Activated T-cell treated with anti-CD3 and anti-CD28 coated beads for 4 hours (primary cell): Measurements from ENCODE around the gene ANP32A.
A peak's percentile ranks its signal among the peaks of the same experiment; 100 is the strongest.

Experiments used
- DNase-seq: peaks from one replicate; pipeline ENCODE4 v3.0.0-alpha.2; 2020

ANP32A gene

DNA sequence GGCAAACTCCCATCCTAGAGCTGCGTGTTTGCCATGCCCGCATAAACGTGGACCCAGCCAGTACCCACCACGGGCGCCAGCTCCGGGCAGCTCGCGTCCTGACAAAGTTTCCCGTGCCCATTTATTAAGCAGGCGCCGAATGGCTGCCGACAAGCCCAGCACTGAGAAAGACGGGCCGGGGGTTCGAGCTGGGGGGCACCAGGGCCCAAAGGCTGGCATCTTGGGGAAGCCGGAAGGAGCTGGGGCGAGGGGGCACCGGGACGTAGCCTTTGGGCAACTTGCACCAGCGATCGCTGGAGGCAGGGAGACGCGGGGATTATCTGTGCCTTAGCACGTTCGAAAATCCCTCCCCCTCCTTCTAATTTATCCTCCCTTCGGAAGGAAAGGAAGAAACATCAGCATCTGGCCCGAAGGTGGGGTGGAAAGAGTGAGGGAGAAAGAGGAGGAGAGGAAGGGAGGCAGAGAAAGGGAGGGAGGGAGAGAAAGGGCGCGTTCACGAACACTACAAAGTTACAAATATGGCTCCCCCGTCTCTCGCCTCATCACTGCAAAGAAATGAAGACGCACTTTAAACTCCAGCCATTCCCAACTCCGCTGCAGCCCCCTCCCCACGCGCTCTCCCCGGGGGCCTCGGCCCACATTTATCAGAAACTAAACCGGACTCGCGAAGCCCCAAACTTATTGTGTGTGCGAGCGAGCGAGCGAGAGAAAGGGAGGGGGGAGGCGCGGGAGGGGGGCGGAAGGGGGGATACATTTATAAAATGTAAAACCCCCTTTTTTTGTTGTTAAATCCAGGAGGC lies 1.0 kb downstream of the ANP32A start:
- DNase-seq = peak; percentile 33

- DNase-seq = peak; percentile 24
These were observed 1.8 kb downstream of the ANP32A start for GRCh38 chr15:68818769-68819494.

DNA sequence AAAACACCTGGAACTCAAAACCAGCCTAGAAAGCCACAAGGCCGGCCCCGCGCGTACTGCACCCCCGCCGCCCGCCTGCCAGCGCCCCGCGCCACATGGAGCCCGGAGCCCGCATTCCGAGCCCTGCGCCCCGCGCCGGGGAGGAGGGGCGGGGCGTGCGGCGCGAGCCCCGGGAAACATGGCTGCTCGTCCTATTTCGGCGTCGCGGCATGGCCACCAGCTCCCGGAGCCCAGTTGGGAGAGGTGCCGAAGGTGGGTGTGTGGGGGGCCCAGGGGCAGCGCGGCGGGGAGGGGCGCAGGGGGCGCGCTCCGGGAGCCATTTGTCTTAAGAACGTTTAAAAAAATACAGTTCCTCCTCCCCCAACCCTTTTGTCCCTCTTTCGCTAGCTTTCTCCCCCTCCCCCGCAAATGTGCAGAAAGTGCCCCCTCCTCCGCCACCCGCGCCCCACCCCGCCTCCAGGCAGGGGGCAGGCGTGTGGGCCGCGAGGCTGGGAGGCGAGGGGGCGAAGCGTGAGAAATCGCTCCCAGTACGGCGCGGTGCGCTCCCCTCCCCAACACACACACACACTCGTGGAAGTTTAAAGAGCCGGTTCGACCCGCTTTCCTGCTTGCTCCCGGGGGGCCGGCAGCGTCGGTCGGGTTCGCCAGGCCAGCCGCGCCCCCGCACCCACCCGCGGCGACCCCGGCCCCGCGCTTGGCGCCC lies 2.5 kb downstream of the ANP32A start:
- peak; percentile 70 for DNase-seq

DNA sequence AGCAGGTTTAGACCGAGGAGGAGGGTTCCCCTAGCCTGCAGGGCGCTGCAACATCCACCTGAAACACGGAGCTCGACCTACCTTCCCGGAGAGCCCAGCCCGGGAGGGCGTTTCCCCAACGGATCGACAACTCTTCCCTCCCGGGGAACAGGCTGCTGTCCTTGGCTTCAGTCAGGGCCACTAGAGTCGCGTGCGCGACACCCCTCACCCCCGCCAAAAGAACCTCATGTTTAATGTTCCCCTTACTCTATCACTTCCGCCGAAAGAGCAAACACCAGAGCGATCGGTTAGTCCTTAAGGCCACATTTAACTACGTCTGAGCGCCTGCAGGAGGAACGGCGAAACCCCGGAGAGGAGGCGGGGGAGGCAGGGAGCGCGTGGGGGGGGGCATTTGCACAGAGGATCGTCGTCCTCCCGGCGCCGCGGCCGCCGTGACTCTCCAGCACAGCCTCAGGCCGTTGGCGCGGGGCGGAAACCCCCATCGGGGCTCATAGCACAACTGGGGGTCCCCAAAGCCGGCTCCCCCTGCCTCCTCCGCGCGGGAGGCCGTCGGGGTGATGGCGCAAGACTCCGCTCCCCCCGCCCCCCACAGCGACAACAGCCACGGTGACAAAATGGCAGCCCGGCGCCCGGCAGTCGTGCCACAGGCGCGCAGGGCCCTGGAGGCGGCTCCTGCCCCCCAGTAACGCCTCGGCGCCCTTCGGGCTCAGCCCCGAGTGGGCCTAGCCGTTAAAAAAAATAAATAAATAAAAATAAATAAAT lies 3.2 kb downstream of the ANP32A start:
- peak; percentile 65 for DNase-seq

DNA sequence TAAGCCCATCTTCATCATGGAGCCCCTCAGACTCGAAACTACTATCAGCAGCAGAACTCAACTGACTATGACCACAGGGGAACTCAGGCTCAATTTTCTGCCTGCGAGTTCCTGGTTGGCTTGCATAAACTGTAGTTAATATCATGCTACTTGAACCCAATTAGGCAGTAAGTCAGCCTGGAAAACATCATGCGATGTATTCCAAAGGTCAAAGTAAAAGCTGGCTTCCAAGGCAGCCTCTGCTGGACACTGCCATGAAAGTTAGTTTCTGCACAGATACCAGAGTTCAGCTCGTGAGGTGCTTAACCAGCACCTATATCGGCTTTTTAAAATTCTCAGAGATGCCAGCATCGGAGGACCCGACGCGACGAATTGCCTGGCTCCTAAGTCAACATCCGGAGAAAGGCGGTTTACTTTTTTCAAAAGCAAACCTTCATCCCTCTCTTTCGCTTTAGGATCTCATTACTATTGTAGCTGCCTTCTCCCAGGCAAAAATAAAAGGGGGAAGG lies 3.8 kb downstream of the ANP32A start:
- DNase-seq = no peak

DNA sequence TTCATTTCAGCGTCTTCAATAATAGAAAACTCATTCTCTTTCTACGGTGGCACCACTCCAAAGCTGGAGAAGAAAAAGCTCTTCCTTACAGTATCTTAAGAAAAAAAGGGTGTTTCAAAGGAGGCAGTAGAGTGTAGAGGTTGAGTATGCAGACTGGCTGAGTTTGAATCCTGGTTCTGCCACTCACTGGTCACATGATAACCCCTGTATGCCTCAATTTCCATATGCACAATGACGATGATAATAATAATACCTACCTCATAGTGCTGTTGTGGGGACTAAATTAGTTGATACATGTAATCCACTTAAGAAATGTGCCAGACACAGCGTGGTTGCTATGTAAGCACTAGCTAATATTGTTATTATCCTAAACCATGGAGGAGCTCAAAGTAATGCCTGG lies 4.5 kb downstream of the ANP32A start:
- DNase-seq = no peak

GRCh38 chr15:68815598-68815997 lies 5.1 kb downstream of the ANP32A start:
- no peak for DNase-seq

DNA sequence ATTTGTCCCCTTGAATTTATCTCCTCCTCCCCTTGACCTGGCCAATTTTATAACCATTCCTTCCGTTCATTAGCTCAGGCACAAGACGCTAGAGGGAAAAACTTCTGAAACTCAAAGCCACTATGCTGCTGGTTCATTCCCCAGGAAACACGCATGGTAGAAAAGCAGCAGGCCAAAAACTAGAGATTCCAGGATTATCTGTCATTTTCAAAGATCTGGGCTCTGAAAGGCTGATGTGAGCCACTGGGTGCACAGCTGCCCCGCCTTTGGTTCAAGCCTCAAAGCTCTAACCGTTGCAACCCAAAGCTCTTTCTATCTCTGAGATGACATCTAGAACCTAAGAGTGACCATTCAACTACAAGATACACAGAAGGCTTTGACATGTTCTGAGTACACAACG lies 6.1 kb downstream of the ANP32A start:
- DNase-seq = no peak

DNA sequence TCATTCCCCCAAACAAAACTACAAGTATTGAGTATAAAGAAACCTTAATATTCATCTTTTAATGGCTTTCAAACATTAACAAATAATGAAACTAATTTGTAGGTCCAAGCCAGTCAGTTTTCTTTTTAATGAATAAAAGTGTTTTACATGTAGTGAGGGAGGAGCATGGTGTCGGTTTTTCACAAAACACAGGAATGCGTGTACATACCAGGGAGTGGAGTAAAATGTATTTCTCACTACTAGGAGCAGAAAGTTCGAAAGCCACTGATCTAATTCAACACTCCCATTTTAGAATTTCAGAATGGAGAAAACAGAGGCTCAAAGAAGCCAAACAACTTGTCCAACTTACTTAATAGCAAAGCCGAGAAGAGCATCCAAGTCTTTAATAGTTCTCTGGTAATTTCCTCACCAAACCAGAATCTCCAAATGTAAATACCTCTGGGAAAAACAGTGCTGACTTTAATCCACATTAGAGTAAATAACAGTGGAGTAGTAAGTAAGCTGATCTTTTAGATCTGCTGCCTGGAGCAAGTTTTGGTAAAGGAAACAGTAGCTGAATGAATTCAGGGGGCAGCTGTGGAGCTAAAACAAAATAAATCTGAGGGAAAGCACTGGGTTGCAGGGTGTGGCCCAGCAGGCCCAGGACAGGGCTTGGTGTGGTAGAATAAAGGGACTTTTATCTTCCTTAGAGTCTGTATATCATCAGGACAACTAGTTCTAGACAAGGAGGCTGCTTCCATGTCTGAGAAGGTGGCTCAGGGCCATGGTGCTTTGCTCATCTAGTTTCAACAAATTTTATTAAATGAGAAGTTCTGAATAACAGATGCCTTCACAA lies 7.9 kb downstream of the ANP32A start:
- DNase-seq = no peak

- DNase-seq = no peak
These were observed 8.6 kb downstream of the ANP32A start for GRCh38 chr15:68812069-68812468.

GRCh38 chr15:68809517-68809916 lies 11.2 kb downstream of the ANP32A start:
- no peak for DNase-seq

DNA sequence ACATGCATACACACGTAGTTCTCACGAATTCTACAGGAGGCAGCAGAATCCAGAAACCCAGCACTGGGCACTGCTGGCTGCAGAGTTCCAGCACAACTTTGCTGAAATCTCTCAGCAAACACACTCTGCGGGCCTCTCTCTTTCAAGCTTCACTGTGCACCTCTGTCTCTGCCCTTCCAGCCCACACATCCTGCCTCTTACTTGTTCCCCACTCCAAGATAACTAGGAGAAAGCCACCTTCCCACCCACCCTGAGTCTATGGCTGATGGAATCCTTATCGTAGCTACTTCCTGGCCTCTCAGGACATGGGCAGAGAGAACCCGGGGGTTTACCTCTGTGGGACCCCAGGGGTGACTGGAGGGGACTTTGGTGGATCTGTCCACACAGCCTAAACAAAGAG lies 11.9 kb downstream of the ANP32A start:
- DNase-seq = no peak

DNA sequence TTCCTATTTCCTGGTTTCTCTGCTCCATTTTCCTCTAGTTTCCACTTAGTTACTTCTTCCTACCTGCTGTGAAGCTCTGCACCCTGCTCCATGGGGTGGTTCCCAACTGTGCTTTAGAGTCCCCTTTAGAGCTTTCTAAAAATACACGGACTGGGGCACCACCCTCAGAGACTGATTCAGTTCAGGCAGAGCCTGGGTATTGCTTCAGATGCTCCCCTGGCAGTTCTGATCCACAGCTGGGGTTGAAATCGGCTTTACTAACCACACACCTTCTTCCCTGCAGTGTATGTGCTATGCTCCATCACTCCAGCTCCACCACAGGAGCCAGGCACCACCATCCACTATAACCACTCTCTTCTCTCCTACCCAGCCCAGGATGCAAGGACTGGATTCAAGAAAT lies 12.6 kb downstream of the ANP32A start:
- no peak for DNase-seq

- DNase-seq = no peak
These were observed 13.4 kb downstream of the ANP32A start for GRCh38 chr15:68807249-68807648.

DNA sequence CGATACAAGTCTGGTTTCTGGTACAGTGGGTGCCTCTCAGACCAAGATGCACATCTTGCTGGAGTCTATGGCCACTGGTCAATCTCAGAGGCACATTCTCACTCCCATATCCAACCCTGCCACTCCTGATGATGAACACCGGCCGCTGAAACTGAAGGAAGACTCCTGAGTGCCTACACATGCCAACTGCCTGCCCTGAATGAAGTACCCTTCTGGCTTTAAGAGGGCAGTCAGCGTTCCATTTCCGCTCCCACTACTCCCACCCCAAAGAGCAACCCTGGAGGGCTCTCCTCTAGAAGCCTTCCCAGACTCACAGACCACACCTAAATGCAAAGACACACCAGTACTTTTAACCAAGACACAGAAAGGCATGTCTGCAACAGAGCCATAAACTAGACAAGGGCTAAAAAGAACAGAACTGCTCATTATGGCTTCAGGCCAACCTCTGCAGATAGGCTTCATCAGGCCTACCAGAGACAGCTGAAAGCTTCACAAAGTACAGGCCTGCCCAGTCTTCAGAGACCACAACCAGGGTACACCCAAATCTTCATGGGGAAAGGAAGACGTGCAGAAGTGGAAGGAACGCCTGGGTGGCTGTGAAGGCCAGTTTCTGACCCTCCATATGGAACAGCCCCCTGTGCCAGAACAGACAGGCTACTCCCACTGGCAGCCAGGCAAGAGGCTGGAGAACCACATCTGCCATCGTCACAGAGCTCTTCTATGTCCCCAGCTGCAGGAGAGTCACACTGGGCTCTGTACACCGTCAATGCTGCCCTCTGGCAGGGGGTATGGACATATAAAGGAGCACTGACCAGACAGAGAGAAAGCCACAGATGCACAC lies 14.3 kb downstream of the ANP32A start:
- DNase-seq = no peak

DNA sequence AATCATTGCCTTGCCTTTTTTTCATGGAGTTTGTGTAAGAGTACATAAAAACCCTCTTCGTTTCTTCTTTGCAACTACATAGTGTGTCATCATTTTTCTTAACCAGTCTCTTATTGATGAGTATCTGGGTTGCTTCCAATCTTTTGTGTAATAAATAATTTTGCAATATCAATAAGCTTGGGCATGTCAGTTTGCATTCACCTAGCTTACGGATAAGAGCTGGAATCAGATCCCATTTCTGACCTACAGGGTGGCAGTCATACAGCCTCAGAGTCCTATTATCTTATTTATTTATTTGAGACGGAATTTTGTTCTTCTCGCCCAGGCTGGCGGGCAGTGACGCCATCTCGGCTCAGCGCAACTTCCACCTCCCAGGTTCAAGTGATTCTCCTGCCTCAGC lies 18.3 kb downstream of the ANP32A start:
- DNase-seq = no peak

DNA sequence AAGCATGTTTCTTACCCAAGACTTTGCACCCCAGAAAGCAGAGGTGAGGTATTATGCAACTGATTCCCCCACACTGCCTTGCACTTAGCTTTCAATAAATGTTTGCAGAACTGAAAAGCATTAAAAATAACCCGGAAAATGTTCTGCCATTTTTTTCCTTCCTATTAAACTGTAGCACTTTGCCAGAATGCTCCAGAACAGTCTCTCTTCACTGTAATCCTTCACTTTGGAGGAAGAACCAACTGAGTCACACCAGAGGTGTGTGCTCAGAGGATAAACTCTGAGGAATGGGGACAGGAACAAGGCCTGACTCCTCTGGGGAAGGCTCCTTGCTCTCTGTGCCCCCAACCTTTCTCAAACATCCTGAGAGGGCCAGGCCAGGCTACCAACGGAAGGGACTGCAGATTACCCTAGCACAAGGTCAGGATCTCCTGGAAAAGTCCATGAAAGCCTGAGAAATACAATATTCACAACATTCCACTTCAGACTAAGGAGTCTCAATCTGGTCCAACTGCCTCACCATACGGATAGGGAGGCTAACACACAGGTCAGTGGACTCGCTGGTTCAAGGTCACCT lies 19.0 kb downstream of the ANP32A start:
- no peak for DNase-seq

DNA sequence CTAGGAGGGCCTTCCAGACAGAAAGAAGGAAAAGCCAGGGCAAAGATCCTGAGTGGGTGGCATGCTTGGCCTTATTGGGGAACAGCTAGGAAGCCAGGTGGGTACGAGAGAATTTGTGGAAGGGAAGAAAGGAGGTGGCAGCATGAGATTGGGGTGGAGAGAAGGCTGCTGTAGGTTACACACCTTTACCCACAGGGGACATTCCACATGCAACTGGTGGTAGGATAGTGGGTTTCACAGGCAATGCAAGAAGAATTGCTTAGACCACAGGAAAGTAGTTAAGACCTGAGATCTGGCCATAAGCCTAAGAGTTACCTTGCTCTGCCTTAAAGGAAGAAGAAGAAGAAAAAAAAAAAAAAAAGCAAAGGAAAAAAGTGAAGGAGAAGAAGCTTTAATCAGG lies 19.8 kb downstream of the ANP32A start:
- no peak for DNase-seq

- no peak for DNase-seq
These were observed 22.2 kb downstream of the ANP32A start for GRCh38 chr15:68798346-68799094.
